HepG2 (cell line): Measurements from ENCODE around the gene TPPP2. TPM values are rescaled to one million over a fixed set of nuclear protein-coding genes. Genes with fewer than 3 reads are reported as not detected.
A peak's percentile ranks its signal among the peaks of the same experiment; 100 is the strongest.

Experiments used
- DZIP1 ChIP-seq: sonication (generic); formaldehyde crosslinking; IDR thresholded peaks from 2 replicates; pipeline ENCODE4 v1.5.0; 2020; ENCODE audit warnings: mild to moderate bottlenecking, missing genetic modification reagents
- GABPB1 ChIP-seq: IDR thresholded peaks from 2 replicates; pipeline ENCODE4 v1.6.1; 2016; ENCODE audit warnings: mild to moderate bottlenecking, missing genetic modification reagents, moderate library complexity, missing compliant biosample characterization
- KLF16 ChIP-seq, 2 experiments: sonication (generic) in 1 of 2; formaldehyde crosslinking in 1 of 2; IDR thresholded peaks; 2 replicates each; pipeline versions ENCODE4 v1.6.1 to v1.8.0; 2016 to 2023; ENCODE audit warnings: missing genetic modification reagents in 2 of 2, missing compliant biosample characterization in 1 of 2
- MAZ ChIP-seq, 2 experiments: sonication (generic) in 1 of 2; formaldehyde crosslinking in 1 of 2; IDR thresholded peaks; 2 replicates each; pipeline versions ENCODE4 v1.5.0 to v1.6.1; 2012 to 2020; ENCODE audit warnings: low read depth in 2 of 2, mild to moderate bottlenecking in 2 of 2, borderline replicate concordance in 1 of 2, improper control_type of control experiment in 1 of 2, low read length in 1 of 2, missing genetic modification reagents in 1 of 2, moderate library complexity in 1 of 2
- SNAPC4 ChIP-seq: sonication (generic); formaldehyde crosslinking; IDR thresholded peaks from 2 replicates; pipeline ENCODE4 v1.4.0; 2020; ENCODE audit warnings: mild to moderate bottlenecking, missing genetic modification reagents
- TRIM24 ChIP-seq: sonication (generic); formaldehyde crosslinking; IDR thresholded peaks from 2 replicates; pipeline ENCODE4 v1.8.0; 2022; ENCODE audit warnings: mild to moderate bottlenecking, missing genetic modification reagents
- ZNF263 ChIP-seq: sonication (generic); formaldehyde crosslinking; IDR thresholded peaks from 2 replicates; pipeline ENCODE4 v1.4.0; 2020; ENCODE audit warnings: missing genetic modification reagents
- ZNF280B ChIP-seq: sonication (generic); formaldehyde crosslinking; IDR thresholded peaks from 2 replicates; pipeline ENCODE4 v1.5.0; 2020; ENCODE audit warnings: missing genetic modification reagents, mild to moderate bottlenecking, borderline replicate concordance
- ZNF382 ChIP-seq: sonication (generic); formaldehyde crosslinking; IDR thresholded peaks from 2 replicates; pipeline ENCODE4 v1.5.0; 2020; ENCODE audit warnings: missing genetic modification reagents, mild to moderate bottlenecking, borderline replicate concordance
- ZNF598 ChIP-seq: sonication (generic); formaldehyde crosslinking; IDR thresholded peaks from 2 replicates; pipeline ENCODE4 v1.5.1; 2020; ENCODE audit warnings: mild to moderate bottlenecking, missing genetic modification reagents, borderline replicate concordance
- ZNF83 ChIP-seq: sonication (generic); formaldehyde crosslinking; IDR thresholded peaks from 2 replicates; pipeline ENCODE4 v1.4.0; 2020; ENCODE audit warnings: missing genetic modification reagents, mild to moderate bottlenecking, borderline replicate concordance
- polyA plus RNA-seq, 8 experiments: library from polyadenylated mRNA; depleted of rRNA in 3 of 8; stranded (reverse) in 7 of 8; unstranded in 1 of 8; fragments of >200 nt; fragmentation: Illumina TruSeq in 4 of 8; extraction: Trizol in 4 of 8; gene quantifications; 2 replicates each; pipeline versions ENCODE4 v1.2.1 to v1.2.3, GENCODE V29; 2011 to 2016; ENCODE audit warnings: low read depth in 4 of 8, missing spikeins in 1 of 8, mixed read lengths in 1 of 8; ENCODE audit not compliant: insufficient read depth in 1 of 8
- total RNA-seq, 5 experiments: library from RNA; depleted of rRNA; stranded (reverse); fragments of >200 nt; fragmentation: Illumina TruSeq; extraction: Trizol; gene quantifications; 2 replicates each; pipeline ENCODE4 v1.2.3, GENCODE V29; 2016; ENCODE audit warnings: low read depth in 1 of 5
- TF ChIP-seq, protein P1 (sequence below): IDR thresholded peaks from 2 replicates; pipeline ENCODE4 v1.6.1; 2016; ENCODE audit warnings: low read depth, control low read depth
- TF ChIP-seq, protein P2 (sequence below): sonication (generic); formaldehyde crosslinking; IDR thresholded peaks from 2 replicates; pipeline ENCODE4 v1.4.0; 2020; ENCODE audit warnings: missing genetic modification reagents

TPPP2 gene
- total and polyA plus RNA-seq, 2 of the 13 experiments (the other 11 are each of a cell fraction or from before 2014, with no cell fraction given): 0.58 to 4.2 TPM

GRCh38 chr14:21071225-21072030 lies 41.4 kb downstream of the TPPP2 start (continued):
- TF ChIP-seq ZNF382 (CRISPR knock-in tag) (no peak), DZIP1 (CRISPR knock-in tag) (0 out of 2 replicates have a peak, but pooled peaks have one; percentile 20), ZNF83 (CRISPR knock-in tag) (0 out of 2 replicates have a peak, but pooled peaks have one; percentile 34), ZNF598 (no peak), MAZ (IDR thresholded peaks at IDR 0.05; ENCODE audit: borderline replicate concordance, low read depth, low read length) (0 out of 2 replicates have a peak, but pooled peaks have one; percentile 70), MAZ (CRISPR knock-in tag; IDR thresholded peaks at IDR 0.05; ENCODE audit: low read depth) (no peak), SNAPC4 (no peak), TRIM24 (no peak), ZNF280B (CRISPR knock-in tag) (peak; percentile 87), GABPB1 (CRISPR knock-in tag) (peak; percentile 75), KLF16 (CRISPR knock-in tag; IDR thresholded peaks at IDR 0.05) (peak in 1 of 2 experiments; percentile 34; a peak in 1 of 4 replicates), ZNF263 (CRISPR knock-in tag) (peak; percentile 100)
- TF ChIP-seq, protein P1, sequence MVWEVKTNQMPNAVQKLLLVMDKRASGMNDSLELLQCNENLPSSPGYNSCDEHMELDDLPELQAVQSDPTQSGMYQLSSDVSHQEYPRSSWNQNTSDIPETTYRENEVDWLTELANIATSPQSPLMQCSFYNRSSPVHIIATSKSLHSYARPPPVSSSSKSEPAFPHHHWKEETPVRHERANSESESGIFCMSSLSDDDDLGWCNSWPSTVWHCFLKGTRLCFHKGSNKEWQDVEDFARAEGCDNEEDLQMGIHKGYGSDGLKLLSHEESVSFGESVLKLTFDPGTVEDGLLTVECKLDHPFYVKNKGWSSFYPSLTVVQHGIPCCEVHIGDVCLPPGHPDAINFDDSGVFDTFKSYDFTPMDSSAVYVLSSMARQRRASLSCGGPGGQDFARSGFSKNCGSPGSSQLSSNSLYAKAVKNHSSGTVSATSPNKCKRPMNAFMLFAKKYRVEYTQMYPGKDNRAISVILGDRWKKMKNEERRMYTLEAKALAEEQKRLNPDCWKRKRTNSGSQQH (CRISPR knock-in tag): peak; percentile 37; the same call in 1 of the 2 replicates
- TF ChIP-seq, protein P2, sequence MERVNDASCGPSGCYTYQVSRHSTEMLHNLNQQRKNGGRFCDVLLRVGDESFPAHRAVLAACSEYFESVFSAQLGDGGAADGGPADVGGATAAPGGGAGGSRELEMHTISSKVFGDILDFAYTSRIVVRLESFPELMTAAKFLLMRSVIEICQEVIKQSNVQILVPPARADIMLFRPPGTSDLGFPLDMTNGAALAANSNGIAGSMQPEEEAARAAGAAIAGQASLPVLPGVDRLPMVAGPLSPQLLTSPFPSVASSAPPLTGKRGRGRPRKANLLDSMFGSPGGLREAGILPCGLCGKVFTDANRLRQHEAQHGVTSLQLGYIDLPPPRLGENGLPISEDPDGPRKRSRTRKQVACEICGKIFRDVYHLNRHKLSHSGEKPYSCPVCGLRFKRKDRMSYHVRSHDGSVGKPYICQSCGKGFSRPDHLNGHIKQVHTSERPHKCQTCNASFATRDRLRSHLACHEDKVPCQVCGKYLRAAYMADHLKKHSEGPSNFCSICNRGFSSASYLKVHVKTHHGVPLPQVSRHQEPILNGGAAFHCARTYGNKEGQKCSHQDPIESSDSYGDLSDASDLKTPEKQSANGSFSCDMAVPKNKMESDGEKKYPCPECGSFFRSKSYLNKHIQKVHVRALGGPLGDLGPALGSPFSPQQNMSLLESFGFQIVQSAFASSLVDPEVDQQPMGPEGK (CRISPR knock-in tag): peak; percentile 57; the same call in 1 of the 2 replicates
